ENCODE measurements around the gene TBC1D22B.
A peak's percentile ranks its signal among the peaks of the same experiment; 100 is the strongest.

TBC1D22B gene

GRCh38 chr6:37357860-37358259 is 100.3 kb downstream of the TBC1D22B start:
- H3K4me3 ChIP-seq (ENCODE audit: low read length): no peak overlapping the region
- TF ChIP-seq, protein P1, sequence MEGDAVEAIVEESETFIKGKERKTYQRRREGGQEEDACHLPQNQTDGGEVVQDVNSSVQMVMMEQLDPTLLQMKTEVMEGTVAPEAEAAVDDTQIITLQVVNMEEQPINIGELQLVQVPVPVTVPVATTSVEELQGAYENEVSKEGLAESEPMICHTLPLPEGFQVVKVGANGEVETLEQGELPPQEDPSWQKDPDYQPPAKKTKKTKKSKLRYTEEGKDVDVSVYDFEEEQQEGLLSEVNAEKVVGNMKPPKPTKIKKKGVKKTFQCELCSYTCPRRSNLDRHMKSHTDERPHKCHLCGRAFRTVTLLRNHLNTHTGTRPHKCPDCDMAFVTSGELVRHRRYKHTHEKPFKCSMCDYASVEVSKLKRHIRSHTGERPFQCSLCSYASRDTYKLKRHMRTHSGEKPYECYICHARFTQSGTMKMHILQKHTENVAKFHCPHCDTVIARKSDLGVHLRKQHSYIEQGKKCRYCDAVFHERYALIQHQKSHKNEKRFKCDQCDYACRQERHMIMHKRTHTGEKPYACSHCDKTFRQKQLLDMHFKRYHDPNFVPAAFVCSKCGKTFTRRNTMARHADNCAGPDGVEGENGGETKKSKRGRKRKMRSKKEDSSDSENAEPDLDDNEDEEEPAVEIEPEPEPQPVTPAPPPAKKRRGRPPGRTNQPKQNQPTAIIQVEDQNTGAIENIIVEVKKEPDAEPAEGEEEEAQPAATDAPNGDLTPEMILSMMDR (conservative IDR thresholded peaks at IDR 0.05; ENCODE audit: low read length): no peak
- DNase-seq (ENCODE audit: low read depth): no peak

DNA sequence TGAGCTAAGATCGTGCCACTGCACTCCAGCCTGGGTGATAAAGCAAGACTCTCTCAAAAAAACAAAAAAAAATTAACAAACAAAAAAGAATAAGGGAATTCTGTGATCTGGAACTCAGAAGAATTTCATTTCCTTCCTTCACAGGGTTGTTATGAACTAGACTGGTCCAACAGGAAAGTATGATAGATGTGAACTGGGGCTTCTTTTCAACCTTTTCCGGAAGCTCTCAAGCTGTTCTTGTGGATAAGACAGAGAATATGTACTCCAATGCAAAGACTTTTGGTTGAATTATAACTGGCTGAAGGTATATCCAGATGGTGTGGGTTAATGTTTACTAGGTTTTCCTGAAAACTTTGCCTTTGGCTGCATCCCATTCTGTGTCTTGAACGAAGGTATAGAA is 101.5 kb downstream of the TBC1D22B start:
- H3K4me3 ChIP-seq (ENCODE audit: low read length): no peak overlapping the region
- TF ChIP-seq, protein P1 (conservative IDR thresholded peaks at IDR 0.05; ENCODE audit: low read length): no peak
- DNase-seq (ENCODE audit: low read depth): no peak

DNA sequence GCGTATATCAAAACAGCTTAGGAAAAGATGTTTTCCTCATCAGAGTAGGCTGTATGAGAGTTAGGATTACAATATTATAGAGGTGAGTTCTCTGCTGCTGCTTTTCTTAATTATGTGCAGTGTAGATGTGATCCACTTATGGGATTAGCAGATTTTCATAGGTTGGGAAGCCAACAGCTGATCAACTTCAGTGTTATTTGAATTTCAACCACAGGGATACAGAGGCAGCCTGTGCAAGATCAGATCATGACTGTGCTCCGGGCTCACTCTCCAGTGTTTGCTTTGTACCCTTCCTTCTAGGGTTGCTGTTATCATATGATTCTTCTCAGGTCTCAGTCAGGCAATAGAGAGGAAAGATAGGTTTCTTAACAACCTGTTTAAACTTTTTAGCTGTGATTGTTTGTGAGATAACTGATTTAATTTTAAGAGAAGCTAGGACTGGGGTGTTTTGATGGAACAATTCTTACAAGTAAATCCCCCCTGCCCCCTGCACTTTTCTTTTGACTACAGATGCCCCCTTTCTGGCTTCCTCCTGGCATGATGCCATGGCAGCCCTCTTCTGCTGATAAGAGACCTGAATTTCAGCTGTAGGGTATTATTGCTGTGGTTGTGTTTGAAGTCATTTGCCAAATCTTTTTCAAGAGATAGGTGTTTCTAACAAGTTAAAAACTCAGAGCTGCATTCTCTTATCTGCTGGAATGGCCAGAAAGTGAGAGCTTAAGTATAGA is 104.7 kb downstream of the TBC1D22B start:
- no peak overlapping the region for H3K4me3 ChIP-seq (ENCODE audit: low read length)
- TF ChIP-seq, protein P1 (conservative IDR thresholded peaks at IDR 0.05; ENCODE audit: low read length): no peak
- no peak for DNase-seq (ENCODE audit: low read depth)

DNA sequence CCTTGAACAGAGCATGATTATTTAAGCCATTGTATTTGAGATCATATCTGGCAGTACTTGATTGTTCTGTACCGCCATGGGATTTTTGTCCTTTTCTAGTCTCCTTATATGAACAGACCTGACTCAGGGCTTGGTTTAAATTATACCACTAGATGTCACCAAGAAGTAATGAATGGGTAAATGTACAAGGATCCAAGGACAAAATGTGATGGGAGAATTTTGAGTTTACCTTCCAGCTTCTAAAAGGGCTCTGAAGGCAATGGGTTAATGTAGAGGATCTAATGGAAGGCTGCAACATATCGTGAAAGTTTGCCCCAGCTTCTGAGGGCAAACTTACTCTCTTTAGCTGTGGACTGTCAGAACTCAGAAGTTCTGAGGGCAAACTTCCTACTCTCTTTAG is 108.2 kb downstream of the TBC1D22B start:
- no peak overlapping the region for H3K4me3 ChIP-seq (ENCODE audit: low read length)
- DNase-seq (ENCODE audit: low read depth): peak; percentile 17
- TF ChIP-seq, protein P1 (conservative IDR thresholded peaks at IDR 0.05; ENCODE audit: low read length): peak; percentile 35; the same call in 1 of the 2 replicates

GRCh38 chr6:37366910-37367309 is 109.3 kb downstream of the TBC1D22B start:
- no peak overlapping the region for H3K4me3 ChIP-seq (ENCODE audit: low read length)
- TF ChIP-seq, protein P1 (conservative IDR thresholded peaks at IDR 0.05; ENCODE audit: low read length): no peak
- no peak for DNase-seq (ENCODE audit: low read depth)

DNA sequence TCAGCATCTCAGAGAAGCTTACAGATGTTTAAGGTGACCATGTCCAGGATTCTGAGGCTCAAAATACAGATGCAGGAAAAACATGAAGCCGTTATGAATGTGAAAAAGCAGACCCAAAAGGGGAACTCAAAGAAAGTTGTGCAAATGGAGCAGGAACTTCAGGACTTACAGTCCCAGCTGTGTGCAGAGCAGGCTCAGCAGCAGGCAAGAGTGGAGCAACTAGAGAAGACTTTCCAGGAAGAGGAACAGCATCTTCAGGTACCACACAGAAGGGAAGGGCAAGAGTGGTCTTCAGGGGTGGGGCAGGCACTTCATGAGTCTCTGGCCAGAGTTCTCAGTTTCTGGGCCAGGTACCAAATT is 111.4 kb downstream of the TBC1D22B start:
- DNase-seq (ENCODE audit: low read depth): no peak
- TF ChIP-seq, protein P1 (conservative IDR thresholded peaks at IDR 0.05; ENCODE audit: low read length): no peak
- no peak overlapping the region for H3K4me3 ChIP-seq (ENCODE audit: low read length)

All from AG10803 (cell line).